Cortex of kidney (tissue), 1 donor: Measurements from ENCODE around the gene SDHA.
"Not testable (repeated sequence)": the region's sequence is repeated elsewhere in the genome, so short reads cannot be mapped to it uniquely, and the experiment has no call there.

ENCODE experiments used
- DNase-seq: peaks from one replicate; lab custom pipeline; 2025; lab: John Stamatoyannopoulos, UW

The SDHA gene

DNA sequence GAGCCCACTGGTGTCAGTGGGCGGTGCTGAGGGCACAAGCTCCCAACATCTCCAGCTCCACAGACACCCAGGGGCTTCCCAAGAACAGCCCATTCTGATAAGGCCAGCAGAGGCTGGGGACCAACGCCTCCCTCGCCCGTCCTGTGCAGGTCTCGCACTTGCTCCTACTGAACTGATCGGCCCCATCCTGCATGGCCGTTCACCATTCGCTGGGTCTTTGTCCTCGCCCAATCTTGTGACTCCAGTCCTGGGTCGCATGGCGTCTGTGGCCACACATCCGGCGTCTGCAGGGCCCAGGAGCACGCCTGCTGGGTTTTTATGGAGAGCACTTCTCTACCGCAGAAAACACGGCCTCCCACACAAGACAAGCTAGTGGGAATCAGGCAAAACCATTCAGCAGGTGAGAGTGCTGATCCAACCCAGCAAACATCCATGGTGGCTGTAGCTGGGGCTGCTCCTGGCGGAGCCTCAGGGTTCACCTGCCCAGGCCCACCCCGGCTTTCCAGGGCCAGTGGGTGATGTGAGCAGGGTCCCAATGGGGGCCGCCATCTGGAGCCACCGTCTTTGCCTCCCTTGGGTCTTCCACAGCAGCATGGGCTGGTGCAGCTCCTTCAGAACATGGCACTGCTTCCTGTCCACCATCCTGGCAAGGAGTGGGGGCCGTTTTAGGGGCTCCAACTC lies 19.5 kb upstream of the SDHA start:
- DNase-seq = no peak

DNA sequence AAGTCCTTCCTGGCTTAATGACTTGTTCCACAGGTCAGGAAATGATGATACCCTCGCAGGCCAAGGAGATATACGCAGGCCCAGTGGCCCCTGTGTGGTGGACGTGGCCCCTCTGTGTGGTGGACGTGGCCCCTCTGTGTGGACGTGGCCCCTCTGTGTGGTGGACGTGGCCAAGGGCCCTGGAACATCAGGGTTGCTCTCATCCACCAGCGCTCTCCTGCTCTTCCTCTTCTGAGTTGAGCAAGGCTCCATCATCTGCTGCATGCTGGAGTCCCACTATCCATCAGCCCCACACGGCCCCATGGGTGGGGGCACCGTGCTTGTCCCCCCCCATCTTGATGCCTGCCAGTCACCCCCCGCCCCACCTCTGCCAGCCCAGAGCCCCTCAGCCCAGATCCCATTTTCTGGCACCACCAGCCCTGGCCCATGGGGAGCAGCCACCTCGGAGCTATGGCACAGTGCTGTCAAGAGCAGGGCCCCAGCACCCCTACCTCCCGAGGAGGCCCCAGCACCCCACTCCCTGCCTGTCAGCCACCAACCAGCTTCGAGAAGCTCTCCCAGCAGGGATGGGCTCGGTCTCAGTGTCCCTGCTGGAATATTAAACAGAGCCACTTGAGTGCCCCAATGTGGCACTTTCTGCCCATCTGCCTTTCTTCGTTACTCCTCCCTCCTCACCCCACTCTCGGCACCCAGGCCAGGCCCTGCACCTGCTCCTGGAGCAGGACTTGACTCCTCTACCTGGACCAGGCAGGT lies 18.7 kb upstream of the SDHA start:
- no peak for DNase-seq

DNA sequence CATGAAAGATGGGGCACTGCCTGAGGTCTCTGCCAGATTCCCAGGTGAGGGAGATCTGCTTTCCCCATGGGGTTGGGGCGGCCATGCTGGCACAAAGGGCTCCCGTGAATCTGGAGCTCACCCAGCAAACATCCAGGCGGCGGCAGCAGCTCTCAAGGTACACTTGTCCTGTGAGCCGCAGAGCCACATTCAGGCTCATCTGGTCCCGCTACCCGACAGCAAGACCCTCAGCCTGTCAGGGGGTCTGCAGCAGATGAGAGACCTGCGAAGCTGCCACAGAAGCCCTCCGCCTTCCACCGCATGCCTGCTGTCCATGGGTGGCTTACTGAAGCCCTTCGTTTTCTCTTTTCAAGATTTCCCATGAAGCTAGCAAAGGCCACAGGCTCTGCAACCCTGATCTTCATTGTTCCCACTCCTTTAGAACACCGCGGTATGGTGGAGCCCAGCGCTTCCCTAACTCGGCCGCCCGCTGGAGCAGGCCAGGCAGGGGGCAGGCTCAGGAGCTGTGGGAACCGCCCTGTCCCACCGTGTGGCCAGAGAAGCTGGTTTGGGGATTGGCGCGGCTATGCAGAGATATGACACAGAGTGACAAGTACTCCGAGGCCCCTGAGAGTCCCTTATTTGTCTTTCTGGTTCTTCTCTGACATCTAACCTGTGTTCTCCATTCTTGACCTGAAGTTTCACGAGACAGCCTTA lies 18.0 kb upstream of the SDHA start:
- no peak for DNase-seq

DNA sequence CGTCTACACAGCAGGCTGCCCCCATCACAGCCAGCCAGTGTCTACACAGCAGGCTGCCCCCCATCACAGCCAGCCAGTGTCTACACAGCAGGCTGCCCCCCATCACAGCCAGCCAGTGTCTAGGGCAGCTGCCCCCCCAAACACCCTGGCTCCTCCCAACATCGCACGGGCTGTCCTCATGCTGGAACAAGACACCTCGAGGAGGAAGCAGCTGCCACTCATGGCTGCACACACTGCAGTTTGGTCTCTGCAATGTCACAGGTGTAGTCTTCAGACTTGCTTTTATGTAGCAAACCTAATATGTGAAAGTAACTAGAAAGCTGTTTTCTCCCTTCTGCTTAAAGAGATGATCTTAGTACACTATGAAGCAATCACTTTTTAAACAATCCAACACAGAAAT lies 17.1 kb upstream of the SDHA start:
- DNase-seq = no peak

DNA sequence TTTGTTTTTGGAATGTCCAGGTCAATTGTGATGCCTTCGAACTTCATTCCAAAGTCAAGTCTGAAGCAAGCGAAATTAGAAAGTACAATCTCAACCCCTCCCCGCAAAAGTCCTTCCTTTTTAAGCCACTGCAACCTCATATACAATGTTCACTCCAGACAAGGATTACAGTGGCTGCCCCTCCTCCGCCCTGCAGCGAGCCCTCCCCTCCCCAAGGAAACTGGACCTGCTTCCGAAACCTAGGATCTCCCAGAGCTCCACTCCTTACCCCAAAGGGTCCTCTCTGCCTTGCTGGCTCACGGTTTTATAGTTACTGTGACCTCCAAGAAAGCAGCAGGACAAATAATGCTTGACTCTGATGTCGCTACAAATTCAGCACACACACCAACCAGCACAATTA lies 16.4 kb upstream of the SDHA start:
- no peak for DNase-seq

DNA sequence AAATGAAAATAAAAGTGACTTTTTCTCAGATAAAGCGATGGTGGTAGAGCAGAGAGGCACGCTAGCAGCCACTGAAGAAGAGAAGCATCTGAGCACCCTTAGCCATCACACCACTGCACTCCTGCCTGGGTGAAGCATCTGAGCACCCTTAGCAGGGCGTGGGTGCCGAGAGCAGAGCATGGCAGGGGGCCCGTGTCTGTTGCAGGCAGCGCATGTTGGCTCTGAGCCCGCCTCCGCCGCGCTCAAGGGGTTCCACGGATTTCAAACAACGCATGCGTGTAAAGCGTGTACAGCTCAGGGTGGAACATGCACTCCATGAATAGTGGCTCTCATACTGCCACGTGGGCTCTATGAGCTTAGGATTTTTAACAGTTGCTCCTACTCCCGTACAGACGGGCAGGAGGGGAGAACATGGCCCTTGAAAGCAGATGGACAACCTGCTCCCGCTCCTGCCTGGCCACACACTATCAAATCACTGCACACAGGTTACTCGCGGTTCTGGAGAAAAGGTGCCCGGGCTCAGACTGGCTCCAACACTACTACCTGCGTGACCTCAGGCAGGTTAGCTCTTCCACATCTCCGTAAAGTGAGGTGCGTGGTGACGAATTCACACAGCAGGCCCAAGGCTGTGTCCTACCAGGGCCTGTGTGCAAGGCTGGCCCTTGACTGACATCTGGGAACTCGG lies 14.7 kb upstream of the SDHA start:
- DNase-seq = no peak

DNA sequence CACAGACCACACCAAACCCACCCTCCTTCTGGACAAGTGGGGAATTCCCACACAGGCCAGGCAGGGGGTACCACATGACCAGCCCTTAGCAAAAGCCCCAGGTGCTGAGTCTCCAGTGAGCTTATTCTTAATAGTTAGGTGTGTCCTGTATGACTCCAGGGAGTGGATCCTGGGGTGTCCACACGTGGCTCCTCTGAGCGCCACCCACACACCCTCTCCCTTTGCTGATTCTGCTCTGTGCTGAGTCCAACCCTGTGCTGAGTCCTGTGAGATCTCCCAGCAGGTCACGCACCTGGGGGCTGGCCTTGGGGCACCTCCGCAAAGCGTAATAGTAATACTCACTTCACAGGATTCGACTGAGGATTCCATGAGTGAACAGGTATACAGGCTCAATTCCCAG lies 14.1 kb upstream of the SDHA start:
- DNase-seq = no peak

DNA sequence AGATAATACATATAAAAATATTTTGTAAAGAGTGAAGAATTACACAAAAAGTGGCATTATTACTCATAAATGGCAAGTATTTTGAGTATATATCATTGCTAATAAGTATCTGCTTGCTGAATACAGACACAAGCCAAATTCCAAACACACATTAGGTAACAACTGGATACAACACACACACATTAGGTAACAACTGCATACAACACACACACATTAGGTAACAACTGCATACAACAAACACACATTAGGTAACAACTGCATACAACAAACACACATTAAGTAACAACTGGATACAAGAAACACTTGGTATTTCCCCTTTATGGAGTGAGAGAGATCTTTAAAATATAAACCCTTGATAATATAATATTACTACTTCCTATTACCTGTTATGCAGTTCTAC lies 13.7 kb upstream of the SDHA start:
- no peak for DNase-seq

DNA sequence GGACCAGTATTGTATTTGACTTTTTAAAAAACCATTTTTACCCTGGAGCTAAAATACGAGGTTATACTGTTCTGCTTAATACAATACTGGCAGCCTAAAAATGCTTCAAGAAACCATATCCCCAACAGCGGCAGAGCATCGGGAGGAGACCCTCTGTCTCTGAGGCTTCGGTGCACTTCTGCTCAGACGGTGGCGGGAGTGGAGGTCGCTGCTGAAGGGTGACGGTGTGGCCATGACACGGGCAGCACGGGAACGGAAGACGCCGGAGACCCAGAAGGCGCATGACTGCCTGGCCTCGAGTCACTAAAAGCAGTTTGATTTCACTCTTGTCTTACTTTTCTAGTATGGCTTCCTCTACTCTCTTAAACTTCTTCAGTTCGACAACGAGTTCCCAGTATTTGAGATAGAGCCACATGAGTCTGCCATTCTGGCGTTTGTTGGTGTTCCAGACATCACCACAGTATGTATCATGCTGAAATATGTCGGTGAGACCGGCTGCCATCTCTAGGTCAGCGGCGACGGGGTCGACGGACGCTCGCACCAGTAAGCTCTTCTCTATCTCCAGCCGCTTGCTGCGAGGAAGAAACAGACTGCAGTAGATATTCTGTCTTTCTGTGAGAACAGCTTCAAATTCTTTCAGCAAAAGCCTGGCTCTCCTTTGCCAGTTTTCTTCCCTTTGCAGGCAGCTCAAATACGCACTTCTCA lies 13.0 kb upstream of the SDHA start:
- DNase-seq = no peak

DNA sequence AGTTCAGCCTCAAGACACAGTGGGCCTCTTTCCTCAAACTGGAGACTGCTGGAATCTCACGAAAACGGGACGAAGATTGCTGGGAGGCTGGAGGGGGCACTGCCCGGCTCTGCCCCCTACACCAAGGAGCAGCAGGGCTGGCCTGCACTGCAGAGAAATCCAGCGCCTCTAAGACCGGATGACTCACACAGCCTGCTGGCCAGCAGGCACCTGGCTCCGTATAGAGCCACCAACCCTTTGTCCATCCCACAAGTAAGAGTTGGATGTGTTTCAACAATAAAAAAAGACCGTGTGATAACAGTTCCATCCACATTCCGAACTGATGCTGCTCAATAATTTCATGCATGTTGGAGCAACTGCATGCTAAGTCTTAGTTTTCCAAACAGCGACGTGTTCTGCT lies 11.7 kb upstream of the SDHA start:
- DNase-seq = no peak

DNA sequence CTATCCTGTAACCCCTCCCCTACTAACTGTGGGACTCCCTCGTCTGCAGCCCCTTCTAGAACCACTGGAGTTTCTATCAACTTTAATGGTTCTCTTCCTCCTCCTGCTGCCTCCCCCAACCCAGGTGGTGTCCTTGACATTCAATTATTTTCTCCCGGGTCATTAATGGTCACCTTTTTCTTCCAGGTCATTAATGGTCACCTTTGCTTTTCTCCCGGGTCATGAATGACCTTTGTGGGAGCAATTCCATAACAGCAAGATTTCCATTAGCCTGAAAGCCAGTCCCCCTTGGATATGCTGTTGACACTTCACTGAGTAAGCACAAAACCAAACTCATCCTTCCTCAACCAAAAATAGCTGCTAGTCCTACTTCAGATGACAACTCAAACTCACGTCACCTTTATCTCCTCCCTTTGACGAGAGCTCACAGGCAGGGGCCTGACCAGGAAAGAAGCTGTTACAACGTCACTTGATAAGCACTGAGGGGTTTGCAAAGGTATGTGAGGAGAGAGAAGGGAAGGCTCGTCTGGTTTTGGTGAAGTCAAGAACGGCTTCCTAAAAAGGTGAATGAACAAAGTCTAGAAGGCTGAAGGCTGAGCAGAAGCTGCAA lies 11.1 kb upstream of the SDHA start:
- DNase-seq = no peak

DNA sequence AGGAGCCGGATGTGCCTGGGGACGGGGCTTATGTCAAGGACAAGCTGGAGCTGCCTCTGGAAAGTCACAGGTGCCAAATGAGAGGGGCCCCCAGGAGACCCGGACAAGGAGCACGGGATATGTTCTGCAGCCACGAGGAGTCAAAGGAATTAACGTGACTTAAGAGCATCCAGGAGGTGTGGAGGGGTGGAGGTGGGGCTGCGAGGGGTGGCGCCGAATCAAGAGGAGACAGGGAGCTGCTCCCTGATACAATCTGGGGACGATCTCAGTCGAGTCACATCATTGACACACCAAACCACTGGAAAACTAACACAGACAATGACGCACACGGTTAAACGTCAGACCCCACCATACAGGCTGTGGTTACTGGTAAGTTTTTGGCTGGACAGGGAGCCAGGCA lies 10.5 kb upstream of the SDHA start:
- no peak for DNase-seq

DNA sequence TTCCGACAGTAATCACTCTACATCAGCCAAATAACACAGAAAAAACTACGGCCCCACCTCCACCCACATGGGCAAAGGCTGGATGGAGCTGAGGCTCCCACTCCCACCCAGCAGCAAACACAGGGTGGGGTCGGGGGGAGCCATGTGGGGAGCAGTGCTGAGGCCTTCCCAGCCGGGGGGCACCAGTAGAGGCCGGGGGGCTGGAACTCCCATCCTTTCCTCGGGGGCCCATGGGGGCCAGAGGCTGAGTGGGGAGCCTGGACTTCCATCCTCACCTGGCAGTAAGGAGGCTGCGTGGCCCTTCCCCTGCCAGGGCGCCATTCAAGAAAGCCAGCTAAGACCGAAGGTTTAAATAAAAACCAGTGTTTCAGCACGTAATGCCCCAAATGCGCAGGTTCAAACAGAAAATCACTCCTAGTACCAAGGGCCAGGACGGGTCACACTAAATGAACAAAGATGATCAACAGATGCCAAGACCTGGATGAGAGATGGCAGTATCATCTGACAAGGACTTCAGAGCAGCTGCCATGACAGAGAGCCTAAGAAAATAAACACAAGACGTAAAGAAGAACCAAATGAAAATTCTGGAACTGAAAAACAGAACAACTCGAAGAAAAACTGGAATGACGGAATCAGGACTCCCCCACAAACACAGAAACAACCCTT lies 9.5 kb upstream of the SDHA start:
- DNase-seq = no peak

DNA sequence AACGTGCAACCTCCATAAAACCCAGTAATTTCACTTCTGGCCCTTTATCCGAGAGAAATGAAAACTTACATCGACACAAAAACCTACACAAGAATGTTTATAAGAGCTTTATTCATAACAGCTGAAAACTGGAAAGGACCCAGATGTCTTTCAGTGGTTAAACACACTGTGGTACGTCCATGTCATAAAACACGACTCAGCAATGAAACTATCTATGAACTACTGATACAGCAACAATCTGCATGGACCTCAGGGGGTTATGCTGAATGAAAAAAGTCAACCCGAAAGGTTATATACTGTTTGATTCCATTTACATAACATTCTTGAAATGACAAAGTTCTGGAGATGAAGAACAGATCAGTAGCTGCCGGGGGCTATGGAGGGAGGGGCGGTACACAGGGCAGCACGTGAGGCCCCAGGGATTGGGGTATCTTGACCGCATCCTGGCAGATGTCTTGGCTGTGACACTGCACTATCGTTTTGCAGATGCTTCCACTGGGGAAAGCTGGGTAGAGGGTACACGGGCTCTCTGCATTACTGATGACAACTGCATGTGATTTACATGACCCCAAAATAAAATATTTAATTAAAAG lies 4.2 kb upstream of the SDHA start:
- no peak for DNase-seq

DNA sequence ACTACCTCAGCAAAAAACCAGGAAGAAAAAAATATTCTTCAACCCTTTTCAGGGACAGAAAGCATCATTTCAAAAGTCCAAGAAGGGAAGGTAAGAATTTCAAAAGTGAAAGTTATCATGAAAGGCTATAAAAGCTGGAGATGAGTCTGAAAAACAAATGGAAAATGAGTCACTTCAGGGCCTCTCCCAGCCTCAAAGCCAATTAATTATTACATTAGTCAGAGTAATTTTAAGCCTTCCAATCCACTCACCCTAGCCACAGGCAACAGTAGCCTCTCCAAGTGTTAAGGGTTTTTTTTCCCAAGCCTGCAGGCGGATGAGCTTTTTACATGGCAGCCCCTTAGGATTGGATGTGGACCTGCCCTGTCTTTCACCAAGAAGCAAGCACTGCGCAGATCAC lies 2.9 kb upstream of the SDHA start:
- not testable (repeated sequence) for DNase-seq

DNA sequence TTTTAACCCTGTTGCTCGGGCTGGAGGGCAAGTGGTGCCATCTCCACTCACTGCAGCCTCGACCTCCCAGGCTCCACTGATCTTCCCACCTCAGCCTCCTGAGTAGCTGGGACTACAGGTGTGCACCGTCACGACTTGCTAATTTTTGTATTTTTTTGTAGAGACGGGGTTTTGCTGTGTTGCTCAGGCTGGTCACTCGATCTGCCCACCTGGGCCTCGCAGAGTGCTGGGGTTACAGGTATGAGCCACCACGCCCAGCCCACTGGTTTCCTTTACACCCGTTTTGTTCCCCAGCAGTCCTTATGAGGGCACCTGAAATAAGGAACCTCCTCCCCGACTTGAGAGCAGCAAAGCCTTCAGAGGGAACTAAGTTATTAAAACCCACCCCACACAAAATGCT lies 2.0 kb upstream of the SDHA start:
- not testable (repeated sequence) for DNase-seq

DNA sequence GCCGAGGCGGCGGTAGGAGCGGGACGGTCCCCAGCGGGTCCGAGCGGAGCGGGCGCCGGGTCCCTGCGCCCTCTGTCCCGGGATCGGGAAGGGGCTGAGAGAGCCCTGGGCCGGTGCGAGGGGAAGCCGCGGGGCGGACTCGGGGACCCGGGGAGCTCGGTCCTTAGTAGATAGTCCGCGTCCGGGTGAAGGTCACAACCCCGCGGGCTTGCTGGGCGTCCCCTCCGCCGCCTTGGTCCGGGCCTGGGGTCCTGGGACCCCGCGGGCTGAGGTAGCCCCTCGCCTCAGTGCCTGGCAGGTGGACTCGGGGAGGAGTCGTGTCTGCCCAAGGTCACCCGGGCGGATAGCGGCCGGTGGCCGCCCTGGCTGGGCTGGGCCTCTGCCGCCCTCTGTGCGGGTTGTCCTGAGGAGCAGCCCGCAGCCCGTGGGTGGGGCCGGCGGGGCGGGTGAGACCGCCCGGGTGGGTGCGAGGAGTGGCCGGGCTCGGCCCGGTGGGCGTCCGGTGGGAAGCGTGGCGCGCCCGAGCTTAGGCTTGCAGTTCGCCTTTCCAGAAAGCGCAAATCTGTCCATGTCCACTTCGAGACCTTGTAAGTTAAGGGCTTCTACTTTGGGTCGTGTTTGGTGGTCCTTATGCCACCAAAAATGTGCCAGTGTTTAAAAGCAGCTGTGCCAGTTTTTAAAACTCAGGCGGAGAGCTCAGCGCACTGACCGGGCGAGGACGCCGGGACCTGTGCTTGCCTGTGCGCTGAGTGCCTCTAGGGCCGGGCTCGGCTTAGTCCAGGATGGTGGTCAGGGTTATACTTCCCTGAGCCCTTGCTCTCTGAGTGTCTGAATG lies 554 bp downstream of the SDHA start:
- DNase-seq = no peak

DNA sequence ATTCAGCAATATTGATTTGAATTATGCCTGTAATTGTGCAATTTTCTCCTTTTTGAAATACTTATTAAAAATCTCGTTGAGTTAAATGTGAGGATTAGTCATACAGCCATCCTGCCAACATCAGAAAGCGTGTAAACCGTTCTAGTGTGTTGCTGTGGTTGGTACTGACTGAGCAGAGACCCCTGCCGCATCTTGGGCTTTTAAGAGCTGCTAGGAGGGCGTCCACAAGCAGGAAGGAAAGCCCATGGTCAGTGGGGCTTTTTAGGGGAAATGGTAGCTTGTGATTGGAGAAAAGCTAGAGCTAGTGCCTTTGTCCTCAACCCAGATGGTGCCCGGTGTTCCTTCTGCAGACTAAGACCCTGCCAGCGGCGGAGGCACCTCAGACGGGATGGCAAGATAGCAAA lies 1.3 kb downstream of the SDHA start:
- DNase-seq = no peak

DNA sequence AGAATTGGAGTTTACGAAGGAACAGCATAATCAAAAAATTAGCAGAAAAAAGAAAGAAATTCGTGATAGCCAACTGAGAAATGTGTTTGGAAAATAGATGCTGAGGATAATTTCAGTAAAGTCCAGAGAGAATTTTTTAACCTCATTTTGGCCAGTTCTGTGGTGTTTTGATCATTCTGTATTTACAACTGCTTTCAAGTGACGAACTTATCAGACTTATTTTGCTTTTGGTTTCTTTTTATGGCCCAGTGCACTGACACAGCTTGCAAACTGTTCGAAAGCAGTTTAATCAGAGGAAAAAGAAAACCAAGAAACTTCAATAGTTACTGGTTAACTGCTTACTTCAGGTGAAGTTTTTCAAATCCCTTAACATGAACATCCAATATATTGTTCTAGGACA lies 1.9 kb downstream of the SDHA start:
- no peak for DNase-seq
